HepG2 (cell line): Measurements from ENCODE around the gene BFSP1. TPM values are rescaled to one million over a fixed set of nuclear protein-coding genes. Genes with fewer than 3 reads are reported as not detected.

Source experiments
- ATF3 ChIP-seq: sonication (generic); formaldehyde crosslinking; IDR thresholded peaks from 2 replicates; pipeline ENCODE4 v1.4.0; 2020; ENCODE audit warnings: missing genetic modification reagents
- DMAP1 ChIP-seq: IDR thresholded peaks from 2 replicates; pipeline ENCODE4 v1.6.1; 2016
- GABPB1 ChIP-seq: IDR thresholded peaks from 2 replicates; pipeline ENCODE4 v1.6.1; 2016; ENCODE audit warnings: mild to moderate bottlenecking, missing genetic modification reagents, moderate library complexity, missing compliant biosample characterization
- GFI1 ChIP-seq: sonication (generic); formaldehyde crosslinking; IDR thresholded peaks from 2 replicates; pipeline ENCODE4 v1.5.0; 2020; ENCODE audit warnings: missing genetic modification reagents, mild to moderate bottlenecking, borderline replicate concordance
- HDAC6 ChIP-seq: fragments of 200-600 bp; sonication (generic); IDR thresholded peaks from 2 replicates; pipeline ENCODE4 v1.7.0; 2017; ENCODE audit warnings: mild to moderate bottlenecking, antibody characterized with exemption, low read length, low read depth
- IKZF5 ChIP-seq: IDR thresholded peaks from 2 replicates; pipeline ENCODE4 v1.6.1; 2018; ENCODE audit warnings: missing genetic modification reagents, mild to moderate bottlenecking, missing compliant biosample characterization
- KAT8 ChIP-seq: IDR thresholded peaks from 2 replicates; pipeline ENCODE4 v1.6.1; 2016; ENCODE audit warnings: missing genetic modification reagents, missing compliant biosample characterization
- KLF15 ChIP-seq: sonication (generic); formaldehyde crosslinking; IDR thresholded peaks from 2 replicates; pipeline ENCODE4 v1.8.1; 2023; ENCODE audit warnings: borderline replicate concordance, mild to moderate bottlenecking, inconsistent platforms, missing genetic modification reagents, mixed read lengths
- KLF9 ChIP-seq: IDR thresholded peaks from 2 replicates; pipeline ENCODE4 v1.6.1; 2016; ENCODE audit warnings: low read depth
- MAX ChIP-seq: IDR thresholded peaks from 2 replicates; pipeline ENCODE4 v1.6.1; 2012; ENCODE audit warnings: inconsistent platforms
- NFE2L1 ChIP-seq: sonication (generic); formaldehyde crosslinking; IDR thresholded peaks from 2 replicates; pipeline ENCODE4 v1.4.0; 2020; ENCODE audit warnings: missing genetic modification reagents, mild to moderate bottlenecking, borderline replicate concordance
- RARA ChIP-seq: IDR thresholded peaks from 2 replicates; pipeline ENCODE4 v1.6.1; 2016; ENCODE audit warnings: missing genetic modification reagents, missing compliant biosample characterization
- RNF2 ChIP-seq: fragments of 450-650 bp; conservative IDR thresholded peaks from 2 replicates; pipeline ENCODE4 v1.6.1; 2016; ENCODE audit warnings: low read depth
- SIN3A ChIP-seq: IDR thresholded peaks from 2 replicates; pipeline ENCODE4 v1.6.1; 2011; ENCODE audit warnings: low read depth, mild to moderate bottlenecking, control low read depth, low read length, borderline replicate concordance
- TBX3 ChIP-seq: fragments of 450-650 bp; IDR thresholded peaks from 2 replicates; pipeline ENCODE4 v1.6.1; 2017; ENCODE audit warnings: antibody characterized with exemption, mild to moderate bottlenecking, inconsistent platforms, borderline replicate concordance
- ZMAT5 ChIP-seq: sonication (generic); formaldehyde crosslinking; IDR thresholded peaks from 2 replicates; pipeline ENCODE4 v1.5.0; 2020; ENCODE audit warnings: mild to moderate bottlenecking, low read depth, missing genetic modification reagents, borderline replicate concordance
- ZNF12 ChIP-seq: sonication (generic); formaldehyde crosslinking; IDR thresholded peaks from 2 replicates; pipeline ENCODE4 v1.5.0; 2020; ENCODE audit warnings: missing genetic modification reagents
- ZNF17 ChIP-seq: sonication (generic); formaldehyde crosslinking; IDR thresholded peaks from 2 replicates; pipeline ENCODE4 v1.5.0; 2020; ENCODE audit warnings: mild to moderate bottlenecking, missing genetic modification reagents
- ZNF331 ChIP-seq: sonication (generic); formaldehyde crosslinking; IDR thresholded peaks from 2 replicates; pipeline ENCODE4 v1.4.0; 2020; ENCODE audit warnings: missing genetic modification reagents
- ZNF512 ChIP-seq: sonication (generic); formaldehyde crosslinking; IDR thresholded peaks from 2 replicates; pipeline ENCODE4 v1.4.0; 2020; ENCODE audit warnings: mild to moderate bottlenecking, missing genetic modification reagents
- ZNF780A ChIP-seq: sonication (generic); formaldehyde crosslinking; IDR thresholded peaks from 2 replicates; pipeline ENCODE4 v1.8.0; 2022; ENCODE audit warnings: mild to moderate bottlenecking, missing genetic modification reagents, moderate library complexity
- polyA plus RNA-seq, 8 experiments: library from polyadenylated mRNA; depleted of rRNA in 3 of 8; stranded (reverse) in 7 of 8; unstranded in 1 of 8; fragments of >200 nt; fragmentation: Illumina TruSeq in 4 of 8; extraction: Trizol in 4 of 8; gene quantifications; 2 replicates each; pipeline versions ENCODE4 v1.2.1 to v1.2.3, GENCODE V29; 2011 to 2016; ENCODE audit warnings: low read depth in 4 of 8, missing spikeins in 1 of 8, mixed read lengths in 1 of 8; ENCODE audit not compliant: insufficient read depth in 1 of 8
- total RNA-seq, 5 experiments: library from RNA; depleted of rRNA; stranded (reverse); fragments of >200 nt; fragmentation: Illumina TruSeq; extraction: Trizol; gene quantifications; 2 replicates each; pipeline ENCODE4 v1.2.3, GENCODE V29; 2016; ENCODE audit warnings: low read depth in 1 of 5

BFSP1 gene
- total and polyA plus RNA-seq, 2 of the 13 experiments (the other 11 are each of a cell fraction or from before 2014, with no cell fraction given) = 0.22 to 0.26 TPM

GRCh38 chr20:17504898-17505635, 26.1 kb downstream of the BFSP1 start (continued):
- TF ChIP-seq ZMAT5 (CRISPR knock-in tag) = no peak
- peak; percentile 87 for TF ChIP-seq MAX
- TF ChIP-seq RARA (CRISPR knock-in tag) = no peak
- TF ChIP-seq ZNF780A = no peak
- 0 out of 2 replicates have a peak, but pooled peaks have one; percentile 12 for TF ChIP-seq ZNF331 (CRISPR knock-in tag)
- peak; percentile 67; the same call in 1 of the 2 replicates for TF ChIP-seq RNF2
- TF ChIP-seq HDAC6 = no peak
- no peak for TF ChIP-seq TBX3
- peak; percentile 86 for TF ChIP-seq GABPB1
- TF ChIP-seq IKZF5 (CRISPR knock-in tag) = 0 out of 2 replicates have a peak, but pooled peaks have one; percentile 71
- no peak for TF ChIP-seq ZNF17 (CRISPR knock-in tag)
- TF ChIP-seq NFE2L1 (CRISPR knock-in tag) = no peak
- TF ChIP-seq ZNF12 (CRISPR knock-in tag) = no peak
- peak; percentile 20; the same call in 1 of the 2 replicates for TF ChIP-seq ATF3
- TF ChIP-seq KLF9 (CRISPR knock-in tag) = no peak
- peak; percentile 72; the same call in 1 of the 2 replicates for TF ChIP-seq DMAP1
- 0 out of 2 replicates have a peak, but pooled peaks have one; percentile 7 for TF ChIP-seq KAT8 (CRISPR knock-in tag)
- no peak for TF ChIP-seq KLF15
- TF ChIP-seq SIN3A = peak; percentile 55; the same call in 1 of the 2 replicates
- peak; percentile 87 for TF ChIP-seq ZNF512 (CRISPR knock-in tag)
- peak; percentile 46; the same call in 1 of the 2 replicates for TF ChIP-seq GFI1 (CRISPR knock-in tag)
